Naive thymus-derived CD4-positive, alpha-beta T cell (primary cell): ENCODE measurements around the gene PRPF40A. TPM values are rescaled to one million over a fixed set of nuclear protein-coding genes. Genes with fewer than 3 reads are reported as not detected.

Experiments used
- ATAC-seq: fragments of 150-1000 bp; cut with Tn5 transposase; 2 replicates; pipeline ENCODE4 v1.10.0; 2021; ENCODE audit warnings: mild to moderate bottlenecking, moderate library complexity
- CTCF ChIA-PET: fragments of 350-600 bp; sonication (Branson Sonifier 250); formaldehyde crosslinking; loops from one replicate; lab custom pipeline; 2021; ENCODE audit warnings: antibody characterized with exemption; lab: Charles Lee
- POLR2A ChIA-PET: fragments of 350-600 bp; sonication (Branson Sonifier 250); formaldehyde crosslinking; loops from one replicate; lab custom pipeline; 2021; ENCODE audit warnings: antibody characterized with exemption, inconsistent platforms; lab: Charles Lee
- DNase-seq, 9 donors: peaks; one replicate each; pipeline versions ENCODE4 v3.0.0 to v3.0.0-alpha.2; 2020 to 2022; ENCODE audit warnings: mixed read lengths in 1 of 9
- H3K27ac ChIP-seq: one replicate; pipeline ENCODE4 v1.7.0; 2013; ENCODE audit warnings: mild to moderate bottlenecking, low read depth, low read length, moderate library complexity
- H3K27me3 ChIP-seq, 2 donors: one replicate each; pipeline ENCODE4 v1.7.0; 2013; ENCODE audit warnings: low read length in 2 of 2, mild to moderate bottlenecking in 2 of 2, moderate library complexity in 2 of 2; ENCODE audit not compliant: control insufficient read depth in 2 of 2, insufficient read depth in 2 of 2
- H3K36me3 ChIP-seq, 3 experiments: 1 replicate in 2 of 3; 2 replicates in 1 of 3; pipeline ENCODE4 v1.7.0; 2013; ENCODE audit warnings: low read length in 3 of 3, mild to moderate bottlenecking in 3 of 3, moderate library complexity in 1 of 3; ENCODE audit not compliant: insufficient read depth in 3 of 3, control insufficient read depth in 2 of 3
- H3K4me1 ChIP-seq, 2 donors: one replicate each; pipeline ENCODE4 v1.7.0; 2013; ENCODE audit warnings: low read length in 2 of 2, mild to moderate bottlenecking in 2 of 2, moderate library complexity in 1 of 2; ENCODE audit not compliant: control insufficient read depth in 2 of 2, insufficient read depth in 2 of 2
- H3K4me3 ChIP-seq: 2 replicates; pipeline ENCODE4 v1.7.0; 2013; ENCODE audit warnings: mild to moderate bottlenecking, low read length
- H3K9me3 ChIP-seq, 3 experiments: 1 replicate in 2 of 3; 2 replicates in 1 of 3; pipeline ENCODE4 v1.7.0; 2013; ENCODE audit warnings: low read length in 3 of 3; ENCODE audit not compliant: control insufficient read depth in 2 of 3
- H3K27ac Mint-ChIP-seq, 9 donors: one replicate each; pipeline ENCODE4 v1.8.0; 2020 to 2022; ENCODE audit warnings: mixed read lengths in 9 of 9, mild to moderate bottlenecking in 8 of 9, moderate library complexity in 5 of 9, inconsistent platforms in 2 of 9
- H3K27me3 Mint-ChIP-seq, 5 donors: one replicate each; pipeline ENCODE4 v1.8.0; 2021 to 2022; ENCODE audit warnings: mixed read lengths in 5 of 5, mild to moderate bottlenecking in 1 of 5
- H3K36me3 Mint-ChIP-seq, 5 donors: one replicate each; pipeline ENCODE4 v1.8.0; 2020 to 2022; ENCODE audit warnings: mixed read lengths in 5 of 5, mild to moderate bottlenecking in 3 of 5, inconsistent platforms in 1 of 5
- H3K4me1 Mint-ChIP-seq, 7 donors: one replicate each; pipeline ENCODE4 v1.8.0; 2020 to 2022; ENCODE audit warnings: mixed read lengths in 7 of 7, mild to moderate bottlenecking in 3 of 7, inconsistent platforms in 1 of 7
- H3K4me3 Mint-ChIP-seq, 10 donors: one replicate each; pipeline ENCODE4 v1.8.0; 2020 to 2022; ENCODE audit warnings: mild to moderate bottlenecking in 10 of 10, mixed read lengths in 10 of 10, moderate library complexity in 6 of 10, inconsistent platforms in 2 of 10
- H3K9me3 Mint-ChIP-seq, 11 donors: one replicate each; pipeline ENCODE4 v1.8.0; 2020 to 2022; ENCODE audit warnings: mixed read lengths in 11 of 11, mild to moderate bottlenecking in 4 of 11, inconsistent platforms in 1 of 11, moderate library complexity in 1 of 11
- intact Hi-C, 2 donors: fragments of 100-400 bp; cut with micrococcal nuclease; formaldehyde crosslinking; loops; one replicate each; pipeline ENCODE4 v1.15.1; 2023
- polyA plus RNA-seq, 2 donors: library from polyadenylated mRNA; unstranded; fragments of 300-500 nt; fragmentation: Illumina TruSeq; gene quantifications; one replicate each; pipeline ENCODE4 v1.2.3, GENCODE V29; 2021
- total RNA-seq, 6 experiments: library from RNA in 5 of 6; stranded (reverse) in 5 of 6; gene quantifications; 1 replicate in 5 of 6; 2 replicates in 1 of 6; pipeline ENCODE4 v1.2.3 and lab custom pipeline; 2021 to 2026

The PRPF40A gene
- total and polyA plus RNA-seq, 7 experiments from 2014 or later = 104 to 126 (median 116) TPM

DNA sequence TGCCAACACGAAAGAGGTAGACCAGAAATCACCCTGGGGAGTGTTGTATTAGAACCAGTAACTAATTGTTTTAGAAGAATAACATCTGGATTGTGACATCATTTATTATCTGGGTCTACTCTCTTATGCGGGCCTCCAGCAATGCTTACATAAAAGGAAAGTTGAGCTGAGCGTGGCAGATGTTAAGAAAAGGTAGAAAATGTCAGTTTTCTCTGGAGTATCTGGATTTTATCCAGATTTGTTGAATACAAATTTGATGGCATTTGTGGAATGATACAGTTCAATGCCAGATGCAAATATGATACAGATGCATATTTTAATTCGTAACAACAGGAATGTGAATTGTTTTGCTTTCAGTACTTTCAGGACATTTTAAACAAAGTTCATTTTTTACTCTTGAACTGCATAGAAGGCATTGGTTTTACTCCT is 90.3 kb downstream of the PRPF40A start:
- H3K36me3 ChIP-seq = no peaks in the 10 kb centered on the region
- CTCF ChIA-PET = interaction anchor here (0.6 kb wide), 1 partner anchor 785 kb away, joined by 4 read pairs; no protein-coding TSS in a partner anchor
- no peak for DNase-seq
- no peak overlapping the region for H3K27ac ChIP-seq
- Mint-ChIP-seq H3K27me3 (peaks cover 0 to 12% (median 0%) of the 10 kb centered on the region in 5 donors), H3K27ac (no peak overlapping the region), H3K4me3 (no peak overlapping the region), H3K4me1 (peaks cover 0 to 16% (median 0%) of the 10 kb centered on the region in 7 donors), H3K9me3 (no peaks in the 10 kb centered on the region), H3K36me3 (no peaks in the 10 kb centered on the region)
- H3K27me3 ChIP-seq = no peaks in the 10 kb centered on the region
- POLR2A ChIA-PET = no interaction called here
- H3K4me1 ChIP-seq = no peaks in the 10 kb centered on the region
- ATAC-seq = no peak
- H3K9me3 ChIP-seq = no peaks in the 10 kb centered on the region
- intact Hi-C loops = loop anchor here in 1 of 2 donors (2.0 kb wide), 1 partner anchor 590 kb away; no protein-coding TSS in a partner anchor
- no peak overlapping the region for H3K4me3 ChIP-seq

DNA sequence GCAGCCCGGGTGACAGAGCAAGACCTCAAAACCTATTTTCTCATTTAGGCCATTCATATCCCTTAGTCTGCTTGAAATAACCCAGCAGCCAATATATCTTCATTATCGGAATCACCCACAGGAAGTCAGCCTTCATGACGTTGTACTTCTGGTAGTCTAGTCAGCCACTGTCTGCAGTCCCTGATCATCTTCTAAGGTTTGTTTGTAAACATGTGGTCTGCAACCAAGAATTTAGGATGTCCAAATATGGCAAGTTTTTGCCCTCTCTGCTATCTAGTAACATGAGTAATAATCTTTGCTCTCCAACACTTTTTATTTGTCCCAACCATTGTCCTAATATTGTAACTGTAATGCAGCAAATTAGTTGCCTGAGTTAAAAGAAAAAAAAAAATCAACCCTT is 92.5 kb downstream of the PRPF40A start:
- H3K36me3 Mint-ChIP-seq = no peaks in the 10 kb centered on the region
- Histone ChIP-seq H3K9me3 (no peaks in the 10 kb centered on the region), H3K4me3 (no peak overlapping the region), H3K4me1 (no peaks in the 10 kb centered on the region), H3K36me3 (no peaks in the 10 kb centered on the region), H3K27ac (no peak overlapping the region), H3K27me3 (no peaks in the 10 kb centered on the region)
- CTCF ChIA-PET = no interaction called here
- H3K9me3 Mint-ChIP-seq = no peaks in the 10 kb centered on the region
- intact Hi-C loops = no loop called here
- no peak overlapping the region for H3K4me3 Mint-ChIP-seq
- POLR2A ChIA-PET = no interaction called here
- H3K27me3 Mint-ChIP-seq = peaks cover 0 to 17% (median 0%) of the 10 kb centered on the region in 5 donors
- DNase-seq = no peak
- ATAC-seq = no peak
- H3K4me1 Mint-ChIP-seq = peaks cover 0 to 12% (median 0%) of the 10 kb centered on the region in 7 donors
- H3K27ac Mint-ChIP-seq = no peak overlapping the region

DNA sequence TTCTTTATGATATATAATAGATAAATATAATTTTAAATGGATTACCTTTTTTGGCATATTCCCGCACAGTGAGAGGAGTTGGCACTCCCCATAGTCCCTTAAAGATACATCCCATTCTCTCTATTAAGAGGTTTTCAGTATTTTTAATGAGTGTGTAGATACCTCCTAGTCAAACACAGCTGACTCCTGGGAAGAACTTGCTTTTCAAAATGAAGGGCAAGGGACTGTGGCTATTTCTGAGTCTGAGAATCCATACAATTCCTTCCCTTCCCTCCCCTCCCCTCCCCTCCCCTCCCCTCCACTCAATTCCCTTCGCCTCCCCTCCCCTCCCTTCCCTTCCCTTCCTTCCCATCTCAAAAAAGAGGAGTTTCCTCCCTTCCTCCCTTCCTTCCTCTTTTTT is 93.5 kb downstream of the PRPF40A start:
- no peaks in the 10 kb centered on the region for H3K9me3 ChIP-seq
- intact Hi-C loops = no loop called here
- no peaks in the 10 kb centered on the region for H3K4me1 ChIP-seq
- H3K27me3 ChIP-seq = no peaks in the 10 kb centered on the region
- Mint-ChIP-seq H3K27ac (no peak overlapping the region), H3K4me3 (no peak overlapping the region), H3K36me3 (no peaks in the 10 kb centered on the region), H3K9me3 (no peaks in the 10 kb centered on the region), H3K4me1 (peaks cover 0 to 2% (median 0%) of the 10 kb centered on the region in 7 donors), H3K27me3 (peaks cover 0 to 17% (median 0%) of the 10 kb centered on the region in 5 donors)
- ATAC-seq = no peak
- ChIA-PET POLR2A (no interaction called here), CTCF (no interaction called here)
- DNase-seq = no peak
- no peak overlapping the region for H3K27ac ChIP-seq
- no peaks in the 10 kb centered on the region for H3K36me3 ChIP-seq
- H3K4me3 ChIP-seq = no peak overlapping the region

DNA sequence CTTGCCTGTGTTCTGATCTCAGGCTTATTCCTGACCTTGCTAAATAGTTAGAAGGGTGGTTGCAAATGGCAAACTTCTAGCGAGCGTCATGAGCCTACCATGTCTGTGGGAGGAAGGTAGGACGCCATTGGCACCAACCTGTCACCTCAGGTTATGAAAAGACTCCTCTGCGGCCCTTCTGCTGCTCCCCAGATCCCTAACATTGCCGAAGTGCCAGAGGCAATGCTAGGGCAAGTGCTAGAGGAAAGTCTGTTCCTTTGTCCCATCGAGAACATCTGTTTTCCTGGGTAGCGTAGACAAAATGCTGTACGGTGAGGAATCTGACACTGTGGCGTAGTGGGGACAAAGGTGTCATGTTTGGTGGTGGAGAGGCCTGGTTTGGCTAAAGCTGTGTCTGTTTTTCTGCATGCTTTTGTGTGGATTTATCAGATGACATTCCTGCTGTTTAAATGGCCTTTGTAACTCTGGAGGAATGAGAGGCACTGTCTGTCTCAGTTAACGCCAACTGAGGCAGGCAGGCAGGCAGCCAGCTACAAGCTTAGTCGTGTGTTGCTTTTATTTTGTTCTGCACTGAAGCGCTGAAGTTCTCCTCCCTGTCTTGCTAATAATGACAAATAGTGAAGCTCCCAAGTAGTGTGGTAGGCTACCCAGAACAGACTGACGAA is 94.1 kb downstream of the PRPF40A start:
- Histone ChIP-seq H3K9me3 (no peaks in the 10 kb centered on the region), H3K27ac (no peak overlapping the region), H3K36me3 (no peaks in the 10 kb centered on the region), H3K4me3 (no peak overlapping the region), H3K4me1 (no peaks in the 10 kb centered on the region), H3K27me3 (no peaks in the 10 kb centered on the region)
- ATAC-seq (no peak), DNase-seq (no peak)
- CTCF ChIA-PET = no interaction called here
- Mint-ChIP-seq H3K27ac (no peak overlapping the region), H3K4me3 (no peak overlapping the region), H3K36me3 (no peaks in the 10 kb centered on the region), H3K9me3 (no peaks in the 10 kb centered on the region), H3K27me3 (peaks cover 0 to 16% (median 0%) of the 10 kb centered on the region in 5 donors), H3K4me1 (no peaks in the 10 kb centered on the region)
- intact Hi-C loops = no loop called here
- POLR2A ChIA-PET = no interaction called here

DNA sequence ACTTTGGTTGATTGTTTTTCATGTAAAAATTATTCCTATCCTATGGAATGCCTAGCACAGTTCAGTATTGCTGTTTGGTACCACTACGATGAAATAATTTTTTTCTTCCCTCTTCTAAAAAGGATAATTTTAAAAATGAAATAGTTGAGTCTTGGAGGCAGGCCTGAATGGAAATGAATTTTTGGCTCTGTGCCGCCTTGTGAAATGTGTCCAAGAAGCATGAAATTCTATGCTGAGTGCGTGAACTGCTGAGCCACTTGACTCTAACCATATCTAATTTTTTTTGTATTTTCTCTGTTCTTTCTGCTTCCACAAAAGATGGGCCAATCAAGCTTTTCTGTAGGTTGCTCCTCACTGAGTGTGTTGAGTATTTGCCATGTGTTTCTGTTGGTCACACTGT is 95.0 kb downstream of the PRPF40A start:
- H3K4me1 Mint-ChIP-seq = no peaks in the 10 kb centered on the region
- CTCF ChIA-PET = no interaction called here
- H3K36me3 Mint-ChIP-seq = no peaks in the 10 kb centered on the region
- Histone ChIP-seq H3K4me1 (no peaks in the 10 kb centered on the region), H3K27ac (no peak overlapping the region), H3K9me3 (no peaks in the 10 kb centered on the region), H3K4me3 (no peak overlapping the region), H3K36me3 (no peaks in the 10 kb centered on the region), H3K27me3 (no peaks in the 10 kb centered on the region)
- no peaks in the 10 kb centered on the region for H3K9me3 Mint-ChIP-seq
- intact Hi-C loops = no loop called here
- no peak for DNase-seq
- H3K27me3 Mint-ChIP-seq = peaks cover 0 to 12% (median 0%) of the 10 kb centered on the region in 5 donors
- ATAC-seq = no peak
- POLR2A ChIA-PET = no interaction called here
- H3K4me3 Mint-ChIP-seq = no peak overlapping the region
- no peak overlapping the region for H3K27ac Mint-ChIP-seq

DNA sequence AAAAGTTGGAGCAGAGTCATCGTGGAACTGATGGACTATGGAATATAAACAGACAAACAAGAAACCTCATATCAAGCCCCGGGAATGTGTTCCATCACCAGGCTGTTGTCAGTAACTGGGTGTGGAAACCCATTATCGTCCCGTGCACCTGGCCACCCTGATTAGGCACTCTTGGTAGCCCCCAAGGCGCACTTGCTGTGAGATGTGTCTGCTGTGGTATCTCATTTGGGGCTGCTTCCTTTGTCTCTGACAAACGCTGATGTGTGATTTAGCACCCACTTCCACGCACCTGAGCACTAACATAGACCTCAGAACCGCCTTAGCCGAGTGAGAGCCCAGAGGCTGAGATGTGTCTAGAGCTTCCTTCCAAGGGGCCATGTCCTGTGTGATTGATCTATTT is 96.3 kb downstream of the PRPF40A start:
- Mint-ChIP-seq H3K9me3 (no peaks in the 10 kb centered on the region), H3K36me3 (no peaks in the 10 kb centered on the region), H3K27ac (no peak overlapping the region), H3K27me3 (peaks cover 0 to 12% (median 0%) of the 10 kb centered on the region in 5 donors), H3K4me1 (no peaks in the 10 kb centered on the region), H3K4me3 (no peak overlapping the region)
- Histone ChIP-seq H3K27me3 (no peaks in the 10 kb centered on the region), H3K36me3 (no peaks in the 10 kb centered on the region), H3K4me3 (no peak overlapping the region), H3K27ac (no peak overlapping the region), H3K9me3 (no peaks in the 10 kb centered on the region), H3K4me1 (no peaks in the 10 kb centered on the region)
- CTCF ChIA-PET = no interaction called here
- DNase-seq (no peak), ATAC-seq (no peak)
- intact Hi-C loops = no loop called here
- POLR2A ChIA-PET = no interaction called here

DNA sequence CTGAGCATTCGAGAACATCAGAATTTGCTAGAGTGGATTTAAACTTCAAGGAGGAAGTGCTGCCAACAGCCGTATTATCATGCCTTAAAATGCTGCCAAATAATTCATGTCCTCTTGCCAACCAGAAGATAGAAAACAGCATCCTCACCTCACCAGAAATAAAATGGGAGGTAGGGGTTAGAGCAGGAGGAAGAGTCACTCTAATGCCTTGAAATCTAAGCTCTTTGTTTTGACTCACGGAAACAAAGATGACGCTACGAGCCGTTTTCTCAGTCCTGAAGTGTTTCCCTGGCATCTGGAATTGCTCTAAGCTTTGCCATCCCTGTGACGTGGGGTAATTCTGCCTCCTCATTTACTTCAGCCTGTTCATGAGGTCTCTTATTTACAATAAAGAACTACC is 97.1 kb downstream of the PRPF40A start:
- H3K27ac Mint-ChIP-seq = no peak overlapping the region
- ChIA-PET POLR2A (no interaction called here), CTCF (no interaction called here)
- no peaks in the 10 kb centered on the region for H3K9me3 ChIP-seq
- H3K36me3 ChIP-seq = no peaks in the 10 kb centered on the region
- H3K4me1 ChIP-seq = no peaks in the 10 kb centered on the region
- peaks cover 0 to 12% (median 0%) of the 10 kb centered on the region in 5 donors for H3K27me3 Mint-ChIP-seq
- DNase-seq (no peak), ATAC-seq (no peak)
- H3K4me3 Mint-ChIP-seq = no peak overlapping the region
- no peak overlapping the region for H3K27ac ChIP-seq
- intact Hi-C loops = no loop called here
- H3K27me3 ChIP-seq = no peaks in the 10 kb centered on the region
- H3K36me3 Mint-ChIP-seq = no peaks in the 10 kb centered on the region
- H3K4me1 Mint-ChIP-seq = no peaks in the 10 kb centered on the region
- H3K4me3 ChIP-seq = no peak overlapping the region
- H3K9me3 Mint-ChIP-seq = no peaks in the 10 kb centered on the region
